PC-3 (cell line): Measurements from ENCODE around the gene NCR1. TPM values are rescaled to one million over a fixed set of nuclear protein-coding genes. Genes with fewer than 3 reads are reported as not detected.
"Not testable (repeated sequence)": the region's sequence is repeated elsewhere in the genome, so short reads cannot be mapped to it uniquely, and the experiment has no call there.

Experiments
- ATAC-seq: fragments of 200-7000 bp; cut with Tn5 transposase; 2 replicates; pipeline ENCODE4 v1.9.1; 2020; ENCODE audit warnings: mild to moderate bottlenecking, moderate library complexity
- BruUV-seq: library from RNA; stranded (reverse); fragments of 400-500 nt; replicated peaks from 2 replicates; lab custom pipeline; 2021; lab: Mats Ljungman, UMichigan
- CTCF ChIA-PET: fragments of 300-600 bp; sonication (Branson Sonifier 250); formaldehyde crosslinking; loops from one replicate; lab custom pipeline; 2022; ENCODE audit warnings: antibody characterized with exemption; lab: Charles Lee
- POLR2A ChIA-PET: fragments of 300-600 bp; sonication (Branson Sonifier 250); formaldehyde crosslinking; loops from one replicate; lab custom pipeline; 2022; ENCODE audit warnings: antibody characterized with exemption; ENCODE audit not compliant: unreplicated experiment; lab: Charles Lee
- DNase-seq: peaks from one replicate; pipeline ENCODE4 v3.0.0-alpha.2; 2015
- H2AFZ ChIP-seq: fragments of 300-600 bp; sonication (generic); 2 replicates; pipeline ENCODE4 v1.6.0; 2016; ENCODE audit warnings: antibody characterized with exemption, low read length
- H3F3A ChIP-seq: fragments of 300-600 bp; sonication (generic); one replicate; pipeline ENCODE4 v1.6.0; 2017; ENCODE audit warnings: antibody characterized with exemption, low read length, control low read depth, mild to moderate bottlenecking; ENCODE audit not compliant: unreplicated experiment
- H3K27ac ChIP-seq: fragments of 300-600 bp; sonication (generic); 2 replicates; pipeline ENCODE4 v1.5.1; 2016; ENCODE audit warnings: mild to moderate bottlenecking, low read length
- H3K27me3 ChIP-seq: fragments of 300-600 bp; sonication (generic); 2 replicates; pipeline ENCODE4 v1.6.1; 2016; ENCODE audit warnings: low read length, mixed read lengths
- H3K36me3 ChIP-seq: fragments of 300-600 bp; sonication (generic); 2 replicates; pipeline ENCODE4 v1.6.1; 2016; ENCODE audit warnings: low read depth, mixed run types, low read length, mixed read lengths
- H3K4me1 ChIP-seq: fragments of 300-600 bp; sonication (generic); 2 replicates; pipeline ENCODE4 v1.5.1; 2016; ENCODE audit warnings: low read length; ENCODE audit not compliant: insufficient read depth
- H3K4me2 ChIP-seq: fragments of 300-600 bp; sonication (generic); 2 replicates; pipeline ENCODE4 v1.6.0; 2016; ENCODE audit warnings: low read length
- H3K4me3 ChIP-seq: fragments of 300-600 bp; sonication (generic); 2 replicates; pipeline ENCODE4 v1.5.1; 2016; ENCODE audit warnings: mild to moderate bottlenecking, low read length, mixed read lengths
- H3K79me2 ChIP-seq: fragments of 300-600 bp; sonication (generic); 2 replicates; pipeline ENCODE4 v1.6.1; 2017; ENCODE audit warnings: low read length, mixed read lengths
- H3K9ac ChIP-seq: fragments of 300-600 bp; sonication (generic); 2 replicates; pipeline ENCODE4 v1.6.0; 2016; ENCODE audit warnings: mild to moderate bottlenecking, low read length
- H3K9me2 ChIP-seq: fragments of 300-600 bp; sonication (generic); replicated peaks from 2 replicates; pipeline ENCODE4 v1.6.1; 2016; ENCODE audit warnings: mixed run types, low read length, mixed read lengths
- H3K9me3 ChIP-seq: fragments of 300-600 bp; sonication (generic); 2 replicates; pipeline ENCODE4 v1.6.1; 2016; ENCODE audit warnings: low read length, mixed read lengths
- H4K20me1 ChIP-seq: fragments of 300-600 bp; sonication (generic); 2 replicates; pipeline ENCODE4 v1.6.1; 2016; ENCODE audit warnings: low read length, mixed read lengths
- EZH2 ChIP-seq: fragments of 300-600 bp; sonication (generic); IDR thresholded peaks from one replicate; pipeline ENCODE4 v1.6.1; 2017; ENCODE audit warnings: antibody characterized with exemption, mild to moderate bottlenecking, low read length; ENCODE audit not compliant: unreplicated experiment
- EZH2phosphoT487 ChIP-seq: fragments of 300-600 bp; sonication (generic); IDR thresholded peaks from 2 replicates; pipeline ENCODE4 v1.6.1; 2018; ENCODE audit warnings: mild to moderate bottlenecking, antibody characterized with exemption, low read length, borderline replicate concordance
- intact Hi-C: fragments of 100-400 bp; cut with micrococcal nuclease; formaldehyde crosslinking; loops from 2 replicates; pipeline ENCODE4 v1.9.0; 2023
- total RNA-seq: library from RNA; depleted of rRNA; stranded (reverse); fragments of >200 nt; gene quantifications from 2 replicates; pipeline ENCODE4 v1.2.3, GENCODE V29; 2014
- TF ChIP-seq, protein P1 (sequence below): fragments of 300-600 bp; sonication (generic); conservative IDR thresholded peaks from 2 replicates; pipeline ENCODE4 v1.5.1; 2017; ENCODE audit warnings: antibody characterized with exemption, low read depth, mild to moderate bottlenecking, low read length

Gene NCR1
- total RNA-seq, 1 experiment from 2014 or later: not detected

DNA sequence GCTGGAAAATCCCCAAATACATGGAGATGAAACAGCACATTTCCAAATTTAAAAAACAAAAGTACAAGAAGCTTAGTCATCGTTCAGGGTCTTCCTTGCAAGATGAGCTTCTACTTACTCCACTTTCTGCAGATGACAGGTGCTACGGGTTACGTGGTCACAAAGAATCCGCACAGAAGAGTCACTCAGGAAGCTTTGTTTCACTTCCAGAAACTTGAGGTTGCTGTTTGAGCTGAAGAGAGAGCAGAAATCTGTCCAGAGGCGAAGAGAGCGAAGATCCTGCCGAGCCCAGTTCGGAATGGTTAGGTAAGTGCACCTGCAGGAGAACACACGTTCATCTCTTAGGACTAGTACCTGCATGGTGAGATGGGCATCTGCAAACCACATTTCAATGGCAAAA is 32.0 kb downstream of the NCR1 start:
- no peaks in the 10 kb centered on the region for H3K9me2 ChIP-seq
- no peak overlapping the region for H3K4me3 ChIP-seq
- H4K20me1 ChIP-seq: no peaks in the 10 kb centered on the region
- intact Hi-C loops: no loop called here
- no peaks in the 10 kb centered on the region for H3F3A ChIP-seq
- no TSS peak for BruUV-seq
- H3K4me2 ChIP-seq: no peak overlapping the region
- ATAC-seq (no peak), DNase-seq (no peak)
- peaks cover 75% of the 10 kb centered on the region for H3K27me3 ChIP-seq
- H3K27ac ChIP-seq: no peak overlapping the region
- no peaks in the 10 kb centered on the region for H3K36me3 ChIP-seq
- H2AFZ ChIP-seq: no peak overlapping the region
- ChIA-PET POLR2A (no interaction called here), CTCF (no interaction called here)
- TF ChIP-seq, protein P1, sequence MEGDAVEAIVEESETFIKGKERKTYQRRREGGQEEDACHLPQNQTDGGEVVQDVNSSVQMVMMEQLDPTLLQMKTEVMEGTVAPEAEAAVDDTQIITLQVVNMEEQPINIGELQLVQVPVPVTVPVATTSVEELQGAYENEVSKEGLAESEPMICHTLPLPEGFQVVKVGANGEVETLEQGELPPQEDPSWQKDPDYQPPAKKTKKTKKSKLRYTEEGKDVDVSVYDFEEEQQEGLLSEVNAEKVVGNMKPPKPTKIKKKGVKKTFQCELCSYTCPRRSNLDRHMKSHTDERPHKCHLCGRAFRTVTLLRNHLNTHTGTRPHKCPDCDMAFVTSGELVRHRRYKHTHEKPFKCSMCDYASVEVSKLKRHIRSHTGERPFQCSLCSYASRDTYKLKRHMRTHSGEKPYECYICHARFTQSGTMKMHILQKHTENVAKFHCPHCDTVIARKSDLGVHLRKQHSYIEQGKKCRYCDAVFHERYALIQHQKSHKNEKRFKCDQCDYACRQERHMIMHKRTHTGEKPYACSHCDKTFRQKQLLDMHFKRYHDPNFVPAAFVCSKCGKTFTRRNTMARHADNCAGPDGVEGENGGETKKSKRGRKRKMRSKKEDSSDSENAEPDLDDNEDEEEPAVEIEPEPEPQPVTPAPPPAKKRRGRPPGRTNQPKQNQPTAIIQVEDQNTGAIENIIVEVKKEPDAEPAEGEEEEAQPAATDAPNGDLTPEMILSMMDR: no peak
- TF ChIP-seq EZH2phosphoT487 (no peak), EZH2 (no peak)
- no peaks in the 10 kb centered on the region for H3K9me3 ChIP-seq
- no peak overlapping the region for H3K9ac ChIP-seq
- H3K79me2 ChIP-seq: no peaks in the 10 kb centered on the region
- no peaks in the 10 kb centered on the region for H3K4me1 ChIP-seq

DNA sequence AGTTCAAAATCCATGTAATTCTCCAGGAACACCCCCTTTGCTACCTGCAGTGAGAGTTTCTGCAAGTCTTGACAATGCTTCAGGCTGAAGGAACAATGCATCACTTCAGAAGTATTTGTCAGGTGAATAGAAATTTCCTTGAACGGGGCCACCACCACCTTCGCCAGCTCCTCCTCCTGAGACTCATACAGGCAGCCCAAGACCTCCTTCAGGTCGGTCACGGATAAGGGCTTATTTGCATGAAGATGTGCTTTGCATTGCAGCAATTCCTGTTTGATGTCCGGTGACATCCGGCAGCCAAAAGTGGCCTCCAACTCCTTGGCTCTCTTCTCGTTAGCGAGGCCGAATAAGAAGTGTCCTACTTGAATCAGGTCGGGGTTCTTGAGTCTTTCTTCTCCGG is 33.0 kb downstream of the NCR1 start:
- BruUV-seq: no TSS peak
- ATAC-seq (no peak), DNase-seq (no peak)
- no peak for TF ChIP-seq EZH2phosphoT487
- TF ChIP-seq, protein P1: no peak
- Histone ChIP-seq H3K4me1 (no peaks in the 10 kb centered on the region), H3K36me3 (no peaks in the 10 kb centered on the region), H3F3A (no peaks in the 10 kb centered on the region), H3K9me2 (no peaks in the 10 kb centered on the region), H3K9me3 (no peaks in the 10 kb centered on the region), H3K27me3 (peaks cover 71% of the 10 kb centered on the region), H2AFZ (no peak overlapping the region), H4K20me1 (no peaks in the 10 kb centered on the region), H3K79me2 (no peaks in the 10 kb centered on the region), H3K9ac (no peak overlapping the region), H3K4me2 (no peak overlapping the region), H3K27ac (no peak overlapping the region), H3K4me3 (no peak overlapping the region)
- POLR2A ChIA-PET: no interaction called here
- intact Hi-C loops: no loop called here
- CTCF ChIA-PET: no interaction called here

GRCh38 chr19:54939538-54939937 is 33.6 kb downstream of the NCR1 start:
- H3K4me2 ChIP-seq, POLR2A ChIA-PET, H3K9ac ChIP-seq, H3K4me1 ChIP-seq, H4K20me1 ChIP-seq, H3K9me3 ChIP-seq, H2AFZ ChIP-seq, H3K79me2 ChIP-seq, ATAC-seq, CTCF ChIA-PET, H3F3A ChIP-seq, H3K36me3 ChIP-seq, BruUV-seq, H3K9me2 ChIP-seq, H3K27ac ChIP-seq, DNase-seq, intact Hi-C loops, H3K4me3 ChIP-seq: not testable (repeated sequence)
- H3K27me3 ChIP-seq: peaks cover 73% of the 10 kb centered on the region

DNA sequence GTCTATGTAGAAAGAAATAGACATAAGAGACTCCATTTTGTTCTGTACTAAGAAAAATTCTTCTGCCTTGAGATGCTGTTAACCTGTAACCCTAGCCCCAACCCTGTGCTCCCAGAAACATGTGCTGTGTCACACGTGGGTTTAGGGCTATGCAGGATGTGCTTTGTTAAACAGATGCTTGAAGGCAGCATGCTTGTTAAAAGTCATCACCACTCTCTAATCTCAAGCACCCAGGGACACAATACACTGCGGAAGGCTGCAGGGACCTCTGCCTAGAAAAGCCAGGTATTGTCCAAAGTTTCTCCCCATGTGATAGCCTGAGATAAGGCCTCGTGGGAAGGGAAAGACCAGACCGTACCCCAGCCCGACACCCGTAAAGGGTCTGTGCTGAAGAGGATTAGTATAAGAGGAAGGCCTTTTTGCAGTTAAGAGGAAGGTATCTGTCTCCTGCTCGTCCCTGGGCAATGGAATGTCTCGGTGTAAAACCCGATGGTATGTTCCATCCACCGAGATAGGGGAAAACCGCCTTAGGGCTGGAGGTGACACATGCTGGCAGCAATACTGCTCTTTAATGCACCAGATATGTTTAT is 37.9 kb downstream of the NCR1 start:
- BruUV-seq, H2AFZ ChIP-seq, H4K20me1 ChIP-seq, H3K4me3 ChIP-seq, ATAC-seq, H3K36me3 ChIP-seq, H3F3A ChIP-seq, POLR2A ChIA-PET, H3K9ac ChIP-seq, H3K79me2 ChIP-seq, H3K27ac ChIP-seq, H3K9me2 ChIP-seq, H3K4me2 ChIP-seq, H3K4me1 ChIP-seq, CTCF ChIA-PET, H3K9me3 ChIP-seq, intact Hi-C loops: not testable (repeated sequence)
- peak; percentile 55 for DNase-seq
- peaks cover 40% of the 10 kb centered on the region for H3K27me3 ChIP-seq
